Choroid plexus epithelial cell (primary cell): ENCODE data around the gene TCP11L2.

ENCODE experiments used
- DNase-seq: peaks from one replicate; pipeline ENCODE4 v3.0.0-alpha.2; 2010; ENCODE audit warnings: low read depth
- H3K4me3 ChIP-seq: 2 replicates; pipeline ENCODE4 v1.5.1; 2011; ENCODE audit warnings: low read depth, mild to moderate bottlenecking, control low read depth, low read length, moderate library complexity
- CTCF ChIP-seq: conservative IDR thresholded peaks from 2 replicates; pipeline ENCODE4 v1.5.1; 2011; ENCODE audit warnings: low read depth, mild to moderate bottlenecking, control low read depth, inconsistent platforms, low read length, moderate library complexity

The TCP11L2 gene

GRCh38 chr12:106289196-106289681, 13.3 kb upstream of the TCP11L2 start:
- TF ChIP-seq CTCF: no peak
- DNase-seq: peak; percentile 15
- H3K4me3 ChIP-seq: no peak overlapping the region

- no peak overlapping the region for H3K4me3 ChIP-seq
- no peak for DNase-seq
- no peak for TF ChIP-seq CTCF
Measured at GRCh38 chr12:106290666-106291065, 11.9 kb upstream of the TCP11L2 start.

GRCh38 chr12:106291342-106291741, 11.2 kb upstream of the TCP11L2 start:
- no peak for DNase-seq
- no peak overlapping the region for H3K4me3 ChIP-seq
- no peak for TF ChIP-seq CTCF

- no peak for TF ChIP-seq CTCF
- DNase-seq: no peak
- H3K4me3 ChIP-seq: no peak overlapping the region
Measured at GRCh38 chr12:106292339-106292738, 10.2 kb upstream of the TCP11L2 start.

- DNase-seq: peak; percentile 62
- TF ChIP-seq CTCF: no peak
- no peak overlapping the region for H3K4me3 ChIP-seq
Measured at GRCh38 chr12:106296179-106296877, 6.2 kb upstream of the TCP11L2 start.

- no peak overlapping the region for H3K4me3 ChIP-seq
- DNase-seq: no peak
- no peak for TF ChIP-seq CTCF
Measured at GRCh38 chr12:106297075-106297474, 5.5 kb upstream of the TCP11L2 start.

- TF ChIP-seq CTCF: no peak
- H3K4me3 ChIP-seq: no peak overlapping the region
- no peak for DNase-seq
Measured at GRCh38 chr12:106297681-106298080, 4.9 kb upstream of the TCP11L2 start.
